ENCODE data around the gene ATP5PF.
A peak's percentile ranks its signal among the peaks of the same experiment; 100 is the strongest.
"Not testable (repeated sequence)": the region's sequence is repeated elsewhere in the genome, so short reads cannot be mapped to it uniquely, and the experiment has no call there.

ATP5PF gene, protein sequence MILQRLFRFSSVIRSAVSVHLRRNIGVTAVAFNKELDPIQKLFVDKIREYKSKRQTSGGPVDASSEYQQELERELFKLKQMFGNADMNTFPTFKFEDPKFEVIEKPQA

DNA sequence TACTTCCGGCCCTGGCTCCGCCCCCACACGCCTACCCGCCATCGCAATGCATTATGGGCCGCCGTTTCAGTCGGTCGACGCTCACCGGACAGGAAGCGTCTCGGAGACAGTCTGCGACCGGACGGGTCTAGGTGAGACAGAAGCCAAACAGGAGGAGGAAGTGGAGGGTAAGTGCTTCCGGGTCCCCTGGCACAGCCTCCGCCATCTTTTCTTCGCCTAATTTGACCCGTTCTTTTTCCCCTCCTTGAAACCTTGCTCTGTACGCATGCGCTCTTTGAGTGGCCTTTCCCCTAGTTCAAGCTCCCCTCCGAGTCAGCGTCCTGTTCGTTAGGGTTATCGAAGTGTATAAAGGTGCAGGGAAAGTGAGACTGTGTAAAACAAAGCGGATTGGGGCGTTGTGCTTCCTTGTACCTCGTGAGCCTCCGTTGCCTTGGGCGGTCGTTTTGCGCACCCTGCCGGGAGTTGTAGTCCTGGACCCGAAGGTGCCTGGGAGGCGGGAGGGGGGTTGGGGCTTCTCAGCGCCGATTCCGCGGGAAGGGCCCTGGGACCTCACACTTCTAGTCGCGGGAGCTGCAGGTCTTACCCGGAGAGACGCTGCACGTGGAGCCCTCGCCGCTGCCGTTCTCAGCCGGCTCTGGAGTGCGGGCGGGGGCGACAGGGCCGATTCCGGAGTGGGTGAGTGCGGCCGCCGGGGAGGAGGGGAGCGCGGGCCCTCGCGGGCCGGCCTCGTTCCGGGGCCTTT lies at the start of gene ATP5PF, which contains the start of gene GABPA:
TSS of gene ATP5PF (minus strand) at position 1 of the 742 bp plus-strand sequence. CDS start 5,110 bp downstream, outside the sequence.
TSS of gene GABPA (plus strand) at position 69 of the 742 bp plus-strand sequence. CDS start 6,627 bp downstream, outside the sequence.
- DNase-seq = peak; percentile 98

DNA sequence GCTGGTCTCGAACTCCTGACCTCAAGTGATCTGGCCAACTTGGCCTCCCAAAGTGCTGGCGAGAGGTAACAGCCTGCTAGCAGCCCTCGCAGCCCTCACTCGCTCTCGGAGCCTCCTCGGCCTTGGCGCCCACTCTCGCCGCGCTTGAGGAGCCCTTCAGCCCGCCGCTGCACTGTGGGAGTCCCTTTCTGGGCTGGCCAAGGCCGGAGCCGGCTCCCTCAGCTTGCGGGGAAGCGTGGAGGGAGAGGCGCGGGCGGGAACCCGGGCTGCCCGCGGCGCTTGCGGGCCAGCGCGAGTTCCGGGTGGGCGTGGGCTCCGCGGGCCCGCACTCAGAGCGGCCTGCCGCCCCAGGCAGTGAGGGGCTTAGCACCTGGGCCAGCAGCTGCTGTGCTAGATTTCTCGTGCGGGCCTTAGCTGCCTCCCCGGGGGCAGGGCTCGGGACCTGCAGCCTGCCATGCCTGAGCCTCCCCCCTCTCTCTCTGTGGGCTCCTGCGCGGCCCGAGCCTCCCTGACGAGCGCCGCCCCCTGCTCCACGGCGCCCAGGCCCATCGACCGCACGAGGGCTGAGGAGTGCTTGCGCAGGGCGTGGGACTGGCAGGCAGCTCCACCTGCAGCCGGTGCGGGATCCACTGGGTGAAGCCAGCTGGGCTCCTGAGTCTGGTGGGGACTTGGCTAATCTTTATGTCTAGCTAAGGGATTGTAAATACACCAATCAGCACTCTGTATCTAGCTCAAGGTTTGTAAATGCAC lies 43.6 kb upstream of the ATP5PF start:
- DNase-seq = not testable (repeated sequence)

DNA sequence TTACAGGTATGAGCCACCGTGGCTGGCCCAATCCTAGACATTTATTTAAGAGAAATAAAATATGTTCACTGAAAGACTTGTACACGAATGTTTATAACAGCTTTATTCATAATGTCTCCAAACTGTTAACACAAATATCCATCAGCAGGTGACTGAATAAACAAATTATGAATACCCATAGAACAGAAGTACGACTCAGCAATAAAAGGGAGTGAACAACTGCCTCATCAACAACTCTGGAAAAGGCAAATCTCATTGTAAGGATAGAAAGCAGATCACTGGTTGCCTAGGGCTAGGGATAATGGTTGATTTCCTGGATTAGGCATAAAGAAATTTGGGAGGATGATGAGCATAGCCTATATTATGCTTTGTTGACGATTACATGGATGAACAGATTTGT lies 41.7 kb upstream of the ATP5PF start:
- DNase-seq = no peak

DNA sequence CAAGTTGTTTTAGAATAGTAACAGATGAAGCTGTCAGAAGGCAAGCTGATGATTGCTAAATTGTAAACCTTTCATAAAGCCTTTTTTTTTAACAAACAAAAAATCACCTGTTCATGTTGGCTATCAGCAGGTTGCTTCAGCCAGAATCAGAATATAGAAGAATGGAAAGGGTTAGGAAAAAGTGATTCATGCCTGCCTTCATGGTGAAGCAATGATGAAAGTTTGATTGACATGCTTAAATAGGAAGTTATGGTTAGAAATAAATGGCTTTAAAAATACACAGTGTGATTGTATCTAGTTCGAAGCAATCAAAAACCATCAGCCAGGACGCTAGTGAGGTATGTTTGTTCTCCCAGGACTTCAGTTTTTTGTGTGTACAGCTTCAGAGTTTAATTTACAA lies 38.0 kb upstream of the ATP5PF start:
- DNase-seq = no peak

DNA sequence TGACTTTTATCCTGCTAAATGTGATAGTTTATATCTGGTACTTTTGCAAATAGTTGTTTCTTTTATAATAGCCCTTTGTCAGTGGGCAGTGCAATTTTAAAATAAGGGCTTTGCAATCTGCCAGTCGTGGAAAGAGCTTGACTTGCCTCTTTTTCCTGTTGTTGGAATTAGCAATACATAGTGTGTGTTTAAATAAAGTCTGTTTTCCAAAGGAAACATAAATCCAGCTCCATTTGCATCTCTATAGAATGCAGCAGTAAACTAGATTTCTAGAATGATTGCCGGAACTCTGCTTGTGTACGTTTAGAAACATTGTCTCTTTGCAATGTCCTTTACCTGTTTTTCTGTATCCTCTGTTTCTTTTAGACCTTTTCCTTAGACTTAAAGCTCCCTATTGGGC lies 33.2 kb upstream of the ATP5PF start:
- no peak for DNase-seq

DNA sequence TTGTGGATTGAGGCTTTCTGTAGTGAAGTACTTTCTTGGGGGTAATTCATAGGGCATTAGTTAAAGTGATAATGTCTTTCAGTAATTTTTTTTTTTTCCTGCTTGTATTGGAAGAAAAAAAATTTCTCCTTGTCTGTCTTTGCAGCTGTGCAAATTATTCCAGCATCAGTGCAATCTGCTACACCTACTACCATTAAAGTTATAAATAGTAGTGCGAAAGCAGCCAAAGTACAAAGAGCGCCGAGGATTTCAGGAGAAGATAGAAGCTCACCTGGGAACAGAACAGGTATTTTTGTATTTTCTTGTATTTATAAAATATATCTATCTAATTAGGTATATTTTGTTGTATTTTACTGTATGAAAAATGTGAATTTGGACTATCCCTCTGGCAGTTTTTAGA lies 29.4 kb upstream of the ATP5PF start:
- DNase-seq = no peak

DNA sequence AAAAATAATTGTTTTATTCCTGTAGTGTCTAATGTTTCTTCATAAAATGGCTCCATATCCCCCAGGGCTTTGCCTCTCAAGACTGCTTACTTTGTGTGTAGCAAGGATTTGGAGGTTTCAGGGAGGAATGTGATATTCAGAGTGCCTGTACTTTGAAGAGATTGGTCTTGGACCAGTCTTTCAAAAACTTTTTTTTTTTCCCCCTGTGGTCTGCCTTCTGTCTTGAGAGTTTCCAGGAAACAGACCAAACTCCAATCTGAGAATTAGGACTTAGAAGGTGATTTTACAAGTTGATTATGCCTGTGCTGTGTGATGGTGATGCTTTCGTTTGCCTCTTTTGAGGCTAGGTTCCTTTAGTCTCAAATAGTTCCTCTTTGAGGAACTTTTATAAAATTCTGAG lies 26.0 kb upstream of the ATP5PF start:
- no peak for DNase-seq

DNA sequence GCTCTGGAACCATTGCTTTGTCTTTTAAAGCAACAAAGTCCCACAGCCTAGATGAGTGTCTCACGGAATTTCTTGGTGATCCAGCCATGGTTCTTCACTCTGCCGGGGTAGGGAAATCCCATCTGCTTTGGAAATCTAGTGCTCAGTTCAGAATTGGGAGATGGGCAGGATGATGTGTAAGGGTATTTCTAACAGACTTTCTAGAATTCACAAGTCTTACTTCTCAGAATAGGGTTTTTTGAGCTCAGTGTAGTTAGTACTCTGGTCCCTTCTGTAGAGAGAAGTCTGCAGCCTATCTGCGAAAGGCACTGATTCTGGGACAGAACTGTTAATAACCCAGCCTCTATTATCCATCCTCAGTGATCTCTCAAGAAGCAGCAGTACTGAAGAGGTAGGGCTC lies 25.4 kb upstream of the ATP5PF start:
- no peak for DNase-seq

DNA sequence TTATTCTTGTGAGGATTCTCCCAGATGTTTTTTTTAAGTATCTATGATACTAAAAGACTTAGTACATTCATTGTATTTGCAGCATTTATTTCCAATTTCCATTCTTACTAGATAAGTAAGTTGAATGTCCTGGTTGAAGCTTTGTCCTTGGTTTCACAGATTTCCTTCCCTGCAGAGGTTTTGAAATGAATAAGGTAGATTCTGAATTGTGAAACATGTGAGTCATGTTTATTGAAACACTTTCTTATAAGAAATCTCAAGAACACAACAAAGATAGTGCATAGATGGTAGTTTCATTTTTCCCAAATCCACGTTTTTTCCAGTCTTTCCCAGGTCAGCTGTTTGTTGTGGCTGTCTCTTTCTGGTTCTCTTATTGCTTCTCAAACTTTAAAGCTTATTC lies 24.9 kb upstream of the ATP5PF start:
- DNase-seq = no peak

DNA sequence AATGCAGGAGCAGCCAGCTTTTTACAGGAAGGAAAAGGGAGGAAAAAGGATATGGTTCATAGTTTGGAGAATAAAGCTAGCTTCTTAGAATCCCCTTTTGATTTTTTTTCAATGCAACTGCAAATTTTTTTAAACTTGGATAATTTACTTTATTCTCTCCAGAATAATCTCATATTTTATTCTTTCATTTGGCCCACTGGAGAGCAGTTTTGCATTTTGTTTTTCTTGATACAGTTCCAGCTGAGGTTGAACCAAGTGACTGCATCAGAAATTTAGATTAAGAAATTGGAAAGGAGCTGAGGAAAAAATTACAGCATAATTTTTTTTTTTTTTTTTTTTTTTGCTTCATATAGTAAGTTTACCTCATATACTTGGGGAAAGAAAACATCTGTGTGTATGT lies 22.8 kb upstream of the ATP5PF start:
- DNase-seq = no peak

DNA sequence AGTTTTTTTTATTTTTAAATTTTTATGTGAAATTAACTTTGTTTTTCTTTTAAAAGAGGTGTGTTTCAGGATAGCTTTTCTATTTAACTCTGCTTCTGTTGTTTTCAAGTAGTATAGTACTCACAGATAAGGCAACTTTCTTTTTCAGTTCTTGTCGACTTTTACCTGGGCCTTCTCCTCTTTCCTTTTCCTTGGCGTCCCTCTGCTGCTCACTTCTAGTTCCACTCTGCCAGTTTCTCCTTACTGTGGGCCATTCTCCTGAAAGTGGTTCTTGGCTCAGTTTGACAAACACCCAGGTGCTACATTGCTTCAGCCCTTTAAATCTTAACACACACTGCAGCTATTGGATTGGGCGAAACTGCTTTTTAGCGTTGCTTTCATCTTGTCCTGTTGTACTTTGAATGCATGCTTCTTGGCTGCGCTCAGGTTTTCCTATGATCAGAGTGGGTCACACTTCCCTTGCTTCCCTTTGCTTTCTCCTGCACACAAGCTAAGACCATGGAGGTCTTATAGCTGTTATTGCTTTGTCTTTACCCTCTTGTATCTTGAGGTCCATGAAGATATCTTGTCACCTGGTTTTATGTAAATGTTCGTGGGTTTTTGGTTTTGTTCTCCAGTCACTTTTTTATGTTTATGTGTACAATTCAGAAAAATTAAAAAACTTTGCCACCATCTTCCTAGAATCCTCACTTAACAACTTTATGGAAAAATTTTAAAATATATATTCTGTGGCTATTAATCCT lies 21.7 kb upstream of the ATP5PF start:
- DNase-seq = no peak

DNA sequence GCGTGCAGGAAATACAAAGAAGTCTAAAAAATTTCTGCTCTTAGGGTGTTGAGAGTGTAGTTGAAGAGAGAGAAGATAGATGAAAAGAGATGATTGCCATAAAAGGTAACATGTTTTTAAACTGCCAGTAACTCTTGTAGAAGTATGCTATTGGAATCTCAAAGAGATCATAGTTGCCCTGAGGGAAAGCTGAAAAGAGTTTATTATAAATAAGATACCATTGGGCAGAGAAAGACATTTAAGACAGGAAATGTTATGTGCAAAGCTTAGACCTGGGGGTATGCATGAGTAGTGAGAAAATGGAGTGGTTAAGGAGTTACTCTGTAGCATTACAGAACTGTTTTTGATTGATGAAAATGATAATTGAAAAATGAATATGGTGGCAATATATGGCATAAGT lies 17.7 kb upstream of the ATP5PF start:
- DNase-seq = no peak

DNA sequence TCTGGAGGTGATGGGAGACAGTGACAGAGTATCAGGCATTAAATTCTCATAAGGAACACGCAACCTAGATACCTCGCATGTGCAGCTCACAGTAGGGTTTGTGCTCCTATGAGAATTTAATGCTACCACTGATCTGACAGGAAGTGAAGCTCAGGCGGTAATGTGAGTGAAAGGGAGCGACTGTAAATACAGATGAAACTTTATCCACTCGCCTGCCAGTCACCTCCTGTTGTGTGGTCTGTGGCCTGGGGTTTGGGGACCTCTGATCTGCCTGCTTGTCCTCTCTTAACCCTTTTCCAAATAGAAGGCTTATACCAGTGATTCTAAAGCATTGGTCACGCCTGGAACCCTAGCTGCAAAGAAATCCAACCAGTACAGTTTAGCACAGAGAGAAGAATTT lies 15.4 kb upstream of the ATP5PF start:
- DNase-seq = no peak

DNA sequence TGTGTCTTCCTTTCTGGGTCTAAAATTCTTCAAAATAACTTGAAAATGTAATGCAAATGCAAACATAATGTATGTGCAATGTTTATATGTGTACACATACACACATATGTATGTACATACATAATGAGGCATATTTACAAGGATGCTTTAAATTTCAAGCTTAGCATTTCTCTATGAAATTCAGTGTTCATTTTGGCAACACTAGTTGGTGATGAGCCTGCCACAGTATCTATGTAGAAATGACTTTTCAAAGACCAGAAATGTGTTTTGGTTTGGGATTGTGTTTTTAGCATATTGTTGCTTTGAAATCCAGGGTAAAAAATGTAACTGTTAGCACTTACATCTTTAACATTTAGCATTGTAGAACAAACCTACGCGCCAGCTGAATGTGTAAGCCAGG lies 10.2 kb upstream of the ATP5PF start:
- no peak for DNase-seq

DNA sequence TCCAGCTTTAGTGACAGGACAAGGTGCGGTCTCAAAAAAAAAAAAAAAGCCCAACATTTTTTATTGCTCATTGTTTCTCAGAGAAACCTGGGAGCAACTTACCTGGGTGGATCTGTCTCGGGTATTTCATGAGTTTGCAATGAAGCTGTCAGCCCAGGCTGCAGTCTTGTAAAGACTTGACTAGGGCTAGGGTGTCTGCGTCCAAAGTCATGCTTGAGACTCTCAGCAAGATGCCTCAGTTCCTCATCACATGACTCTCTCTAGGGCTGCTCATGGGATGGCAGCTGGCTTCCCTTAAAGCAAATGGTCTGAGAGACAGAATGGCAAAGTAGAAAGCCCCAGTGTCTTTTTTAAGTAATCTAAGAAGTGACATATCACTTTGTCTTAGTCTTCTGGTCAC lies 8.2 kb upstream of the ATP5PF start:
- no peak for DNase-seq

DNA sequence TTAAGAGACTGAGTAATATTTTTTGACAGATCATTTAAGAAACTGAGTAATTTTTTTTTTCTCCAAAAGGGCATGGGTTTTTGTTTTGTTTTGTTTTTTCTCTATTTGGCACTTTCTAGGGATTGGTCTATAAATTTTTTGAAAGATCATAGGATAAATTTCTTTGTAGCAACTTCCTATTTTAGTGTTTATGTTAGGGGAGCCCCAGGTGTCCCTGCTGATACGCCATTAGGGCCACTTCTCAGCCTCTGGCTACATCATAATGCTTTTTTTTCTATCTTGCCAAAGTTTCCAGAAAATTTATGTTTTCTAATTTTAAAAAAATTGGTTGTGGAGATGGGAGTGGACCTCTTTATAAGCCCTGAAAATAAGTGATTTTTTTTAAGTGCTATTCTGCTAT lies 2.7 kb upstream of the ATP5PF start:
- DNase-seq = no peak

DNA sequence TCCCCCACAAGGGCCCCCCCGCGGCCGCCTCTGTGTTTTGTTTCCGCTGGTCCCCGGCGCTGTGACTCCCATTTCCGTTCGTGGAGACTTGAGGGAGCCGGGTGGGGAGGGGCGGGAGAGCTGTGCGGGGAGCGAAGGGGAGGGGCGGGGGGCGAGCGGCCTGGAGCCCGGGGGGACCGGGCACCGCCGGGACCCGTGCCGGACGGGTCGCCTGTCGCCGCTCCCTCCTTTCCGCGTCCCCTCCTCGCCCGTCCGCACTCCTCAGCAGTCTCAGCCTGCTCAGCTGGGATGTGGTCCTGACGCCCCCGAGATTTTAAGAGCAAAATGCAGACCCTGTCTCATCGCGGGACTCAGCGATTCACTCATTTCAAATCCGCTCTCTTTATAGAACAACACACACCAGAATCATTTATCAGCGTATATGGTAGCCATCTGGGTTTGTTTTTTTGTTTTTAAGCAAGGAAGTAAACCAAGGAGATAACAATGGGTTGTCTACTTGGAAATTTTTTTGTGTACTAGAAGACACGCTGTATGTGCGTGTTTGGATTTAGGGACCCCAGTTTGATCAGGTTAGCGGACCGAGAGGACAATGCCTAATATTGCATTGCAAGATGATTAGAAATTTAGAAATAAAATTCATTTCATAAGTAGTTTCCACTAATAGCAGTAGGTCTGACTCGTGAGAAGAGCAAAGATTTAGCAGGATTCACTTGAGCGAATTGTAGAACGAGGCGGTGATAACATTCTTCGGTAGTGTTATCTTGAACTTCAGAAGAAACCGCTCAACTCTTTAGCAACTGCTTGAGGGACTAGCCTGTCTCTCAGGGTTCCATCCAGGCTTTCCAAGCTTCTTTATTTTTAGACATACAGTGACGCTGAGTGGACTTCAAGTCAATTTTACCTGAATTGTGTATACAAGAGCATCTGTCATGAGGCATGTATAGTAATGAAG lies 1.2 kb upstream of the ATP5PF start:
- DNase-seq = peak; percentile 83

DNA sequence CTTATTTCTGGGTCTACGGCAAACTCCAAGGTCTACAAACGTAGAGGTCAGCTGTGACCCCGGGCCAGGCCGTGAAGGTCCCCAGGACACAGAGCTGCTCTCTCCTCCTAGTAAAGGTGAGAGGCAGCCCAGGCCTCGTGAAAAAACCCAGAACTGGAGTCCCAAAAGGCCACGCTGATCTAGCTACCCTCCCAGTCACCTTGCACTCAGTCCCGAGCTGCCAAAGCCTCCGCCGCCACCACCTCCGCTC lies 125 bp downstream of the ATP5PF start:
- DNase-seq = no peak

DNA sequence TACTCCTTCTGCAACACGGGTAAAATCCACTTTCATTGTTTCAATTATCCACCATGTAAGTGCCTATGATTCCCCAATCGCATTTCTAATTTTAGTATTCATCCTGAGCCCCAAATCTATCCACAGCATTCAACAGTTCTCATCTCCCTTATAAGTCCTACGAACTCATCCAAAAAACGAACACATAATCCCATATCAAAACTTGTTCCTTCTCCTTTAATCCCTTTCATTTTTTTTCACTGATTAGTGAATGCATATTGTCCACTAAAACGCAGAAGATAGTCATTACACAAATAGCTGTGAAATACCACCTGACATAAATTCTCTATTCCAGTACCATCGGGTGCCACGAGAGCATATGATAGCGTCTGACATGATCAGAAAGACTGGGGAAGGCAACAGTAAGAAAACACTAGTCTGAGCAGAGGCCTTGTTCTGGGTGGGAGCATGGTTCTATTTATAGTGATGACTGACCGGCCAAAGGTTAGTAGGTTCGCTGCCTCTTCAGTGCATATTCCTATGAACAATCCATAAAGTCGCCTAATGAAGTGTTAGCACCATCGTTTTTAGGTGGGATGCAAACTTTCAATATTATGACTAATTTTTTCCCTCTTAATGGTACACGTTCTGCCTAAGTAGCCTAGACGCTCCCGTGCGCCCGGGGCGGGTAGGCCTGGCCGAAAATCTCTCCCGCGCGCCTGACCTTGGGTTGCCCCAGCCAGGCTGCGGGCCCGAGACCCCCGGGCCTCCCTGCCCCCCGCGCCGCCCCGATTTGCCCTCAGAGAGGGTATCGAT lies 648 bp downstream of the ATP5PF start:
- no peak for DNase-seq

DNA sequence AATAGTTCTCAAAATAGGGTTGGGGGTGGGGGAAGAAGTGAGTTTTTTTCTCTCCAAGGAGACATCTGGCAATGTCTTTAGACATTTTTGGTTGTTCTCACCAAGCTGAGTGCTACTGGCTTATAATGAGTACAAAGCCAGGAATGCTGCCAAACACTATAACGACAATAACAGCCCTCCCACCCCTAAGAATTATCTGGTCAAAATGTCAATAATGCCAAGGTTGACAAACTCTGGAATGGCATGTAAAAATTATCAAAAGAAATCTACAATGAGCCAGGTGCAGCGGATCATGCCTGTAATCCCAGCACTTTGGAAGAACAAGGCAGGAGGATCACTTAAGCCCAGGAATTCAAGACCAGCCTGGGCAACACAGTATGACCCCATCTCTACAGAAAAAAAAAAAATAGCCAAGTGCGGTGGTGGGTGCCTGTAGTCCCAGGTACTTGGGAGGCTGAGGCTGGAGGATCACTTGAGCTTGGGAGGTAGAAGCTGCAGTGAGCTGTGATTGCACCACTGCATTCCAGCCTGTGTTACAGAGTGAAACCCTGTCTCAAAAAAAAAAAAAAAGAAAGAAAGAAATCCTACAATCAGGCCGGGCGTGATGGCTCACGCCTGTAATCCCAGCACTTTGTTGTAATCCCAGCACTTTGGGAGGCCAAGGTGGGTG lies 2.5 kb downstream of the ATP5PF start:
- no peak for DNase-seq

DNA sequence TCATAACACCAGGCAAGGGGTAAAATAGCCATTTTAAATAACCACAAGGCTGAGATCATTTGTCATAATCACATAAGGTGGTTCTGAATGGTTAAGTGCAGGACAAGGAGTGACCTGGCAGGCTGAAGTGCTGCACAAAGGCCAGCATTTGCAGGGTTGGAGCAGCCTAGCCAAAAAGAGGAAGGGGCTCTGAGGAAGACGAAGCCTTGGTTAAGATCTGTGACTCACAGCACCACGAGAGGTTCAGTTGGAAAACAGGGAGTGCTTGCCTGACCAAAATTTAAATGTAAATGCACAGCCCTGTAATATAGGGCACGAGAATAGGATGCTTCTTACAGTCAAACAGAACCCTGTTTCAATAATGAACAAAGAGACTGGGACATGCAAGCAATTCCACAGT lies 12.1 kb downstream of the ATP5PF start:
- no peak for DNase-seq

Measured in NCI-H2029 (cell line).